A673 (cell line): ENCODE data around the gene ZNF554.

Experiments
- EZH2 ChIP-seq: fragments of 200-600 bp; sonication (generic); IDR thresholded peaks from 2 replicates; pipeline ENCODE4 v1.6.1; 2017; ENCODE audit warnings: borderline replicate concordance, low read depth, mild to moderate bottlenecking, mixed read lengths, antibody characterized with exemption, low read length; ENCODE audit not compliant: poor library complexity, severe bottlenecking
- TF ChIP-seq, protein P1 (sequence below): fragments of 300-800, 200-600 bp; sonication (generic); conservative IDR thresholded peaks from 2 replicates; pipeline ENCODE4 v1.5.1; 2017; ENCODE audit warnings: low read depth, mild to moderate bottlenecking, antibody characterized with exemption, low read length, moderate library complexity, mixed read lengths

- TF ChIP-seq, protein P1, sequence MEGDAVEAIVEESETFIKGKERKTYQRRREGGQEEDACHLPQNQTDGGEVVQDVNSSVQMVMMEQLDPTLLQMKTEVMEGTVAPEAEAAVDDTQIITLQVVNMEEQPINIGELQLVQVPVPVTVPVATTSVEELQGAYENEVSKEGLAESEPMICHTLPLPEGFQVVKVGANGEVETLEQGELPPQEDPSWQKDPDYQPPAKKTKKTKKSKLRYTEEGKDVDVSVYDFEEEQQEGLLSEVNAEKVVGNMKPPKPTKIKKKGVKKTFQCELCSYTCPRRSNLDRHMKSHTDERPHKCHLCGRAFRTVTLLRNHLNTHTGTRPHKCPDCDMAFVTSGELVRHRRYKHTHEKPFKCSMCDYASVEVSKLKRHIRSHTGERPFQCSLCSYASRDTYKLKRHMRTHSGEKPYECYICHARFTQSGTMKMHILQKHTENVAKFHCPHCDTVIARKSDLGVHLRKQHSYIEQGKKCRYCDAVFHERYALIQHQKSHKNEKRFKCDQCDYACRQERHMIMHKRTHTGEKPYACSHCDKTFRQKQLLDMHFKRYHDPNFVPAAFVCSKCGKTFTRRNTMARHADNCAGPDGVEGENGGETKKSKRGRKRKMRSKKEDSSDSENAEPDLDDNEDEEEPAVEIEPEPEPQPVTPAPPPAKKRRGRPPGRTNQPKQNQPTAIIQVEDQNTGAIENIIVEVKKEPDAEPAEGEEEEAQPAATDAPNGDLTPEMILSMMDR = no peak
- no peak for TF ChIP-seq EZH2
Measured at GRCh38 chr19:2804156-2805004, 15.3 kb upstream of the ZNF554 start.
